ENCODE results near the gene SPATA17.

Gene SPATA17

DNA sequence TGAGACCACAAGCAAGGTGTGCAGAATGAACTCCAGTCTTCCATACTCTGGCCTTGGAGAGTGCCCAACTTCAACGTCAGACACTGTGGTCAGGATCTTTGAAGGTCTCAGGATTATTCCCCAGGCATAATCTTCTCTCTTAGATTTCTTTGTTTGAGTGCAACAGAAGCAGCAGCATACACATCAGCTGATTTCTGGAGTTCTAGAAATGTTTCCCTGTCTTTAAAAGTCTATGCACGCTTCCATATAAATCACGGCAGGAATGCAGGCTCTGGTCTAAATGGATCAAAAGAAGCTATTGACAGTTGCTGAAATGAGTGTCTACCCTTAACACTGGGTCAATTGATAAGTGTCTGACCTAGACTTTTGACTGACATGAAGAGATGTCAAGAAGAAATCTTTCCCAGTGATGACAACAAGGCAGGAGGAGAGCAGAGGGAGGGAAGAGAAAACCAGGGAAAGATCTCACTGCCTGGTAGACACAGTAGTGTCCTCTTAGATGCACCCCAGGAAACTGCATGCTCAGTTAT, 279.7 kb downstream of the SPATA17 start:
- no peak for DNase-seq (ENCODE audit: low read depth in 3 of 3, low spot score in 1 of 3)

GRCh38 chr1:217911908-217912307, 280.8 kb downstream of the SPATA17 start:
- DNase-seq (ENCODE audit: low read depth in 3 of 3, low spot score in 1 of 3): no peak

DNA sequence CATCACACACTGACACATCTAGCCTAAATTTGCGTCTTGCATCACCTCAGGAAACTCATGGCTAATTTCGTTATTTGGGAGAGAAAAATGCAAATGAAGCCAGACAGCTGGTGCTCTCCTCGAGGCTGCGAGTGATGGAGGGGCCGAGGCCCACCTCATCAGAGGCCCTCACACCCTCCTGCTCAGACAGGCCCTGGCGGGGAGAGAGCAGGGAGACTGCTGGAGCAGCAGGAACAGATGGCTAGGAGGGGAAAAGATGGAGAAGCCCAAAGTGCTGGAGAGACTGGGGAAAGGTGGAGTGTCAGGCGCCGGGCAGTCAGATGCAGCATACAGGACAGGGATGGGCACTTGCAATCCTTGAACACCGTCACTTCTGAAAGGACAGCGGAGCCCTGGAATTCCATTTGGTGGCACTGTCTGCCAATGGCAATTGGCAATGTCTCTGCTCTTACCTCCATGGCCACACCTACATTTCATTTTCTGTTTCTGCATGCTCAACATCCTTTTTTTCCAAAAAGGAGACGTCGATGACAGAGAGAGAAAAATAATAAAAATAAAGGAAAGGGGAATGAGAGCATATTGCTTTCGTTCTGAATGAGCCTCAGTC, 286.2 kb downstream of the SPATA17 start:
- no peak for DNase-seq (ENCODE audit: low read depth in 3 of 3, low spot score in 1 of 3)

GRCh38 chr1:217919683-217920388, 288.7 kb downstream of the SPATA17 start:
- DNase-seq (ENCODE audit: low read depth in 3 of 3, low spot score in 1 of 3): no peak
